Activated T-helper 1 cell treated with anti-CD3 and anti-CD28 coated beads, Interleukin-2, amount 50 U/mL, for 16 hours (primary cell): ENCODE data around the gene TXNRD2.

Experiments
- DNase-seq, 2 donors: peaks; one replicate each; pipeline ENCODE4 v3.0.0-alpha.2; 2020; ENCODE audit warnings: low read depth in 1 of 2, low spot score in 1 of 2

The TXNRD2 gene

DNA sequence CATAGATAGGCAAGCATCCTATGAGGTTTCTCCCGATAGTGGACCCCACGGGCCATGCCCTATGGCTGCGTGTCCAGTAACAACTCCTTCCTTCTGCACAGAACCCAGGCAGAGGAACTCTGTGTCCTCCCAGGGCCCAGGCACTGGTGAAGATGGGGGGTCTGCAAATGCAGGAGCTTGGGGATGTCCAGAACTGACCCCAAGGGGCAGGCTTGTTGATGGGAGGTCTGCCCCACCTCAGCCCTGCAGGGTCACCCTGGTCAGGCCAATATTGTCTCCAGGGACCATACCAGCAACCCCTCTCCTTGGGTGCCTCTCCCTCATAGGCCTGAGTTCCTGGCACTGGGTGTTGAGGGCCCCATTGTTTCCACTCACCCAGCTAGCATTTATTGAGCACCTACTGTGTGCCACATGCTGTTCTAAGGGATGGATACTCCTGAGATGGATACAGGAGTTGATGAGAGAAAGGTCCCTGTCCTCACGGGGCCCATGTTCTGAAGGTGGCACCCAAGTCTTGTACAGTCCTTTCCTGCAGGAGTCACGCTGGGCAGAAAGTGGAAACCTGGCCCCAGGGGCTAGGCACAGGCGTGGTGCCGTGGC is 26.3 kb upstream of the TXNRD2 start:
- no peak for DNase-seq

GRCh38 chr22:19966908-19967750 is 25.5 kb upstream of the TXNRD2 start:
- no peak for DNase-seq

GRCh38 chr22:19965771-19966709 is 24.4 kb upstream of the TXNRD2 start:
- no peak for DNase-seq

DNA sequence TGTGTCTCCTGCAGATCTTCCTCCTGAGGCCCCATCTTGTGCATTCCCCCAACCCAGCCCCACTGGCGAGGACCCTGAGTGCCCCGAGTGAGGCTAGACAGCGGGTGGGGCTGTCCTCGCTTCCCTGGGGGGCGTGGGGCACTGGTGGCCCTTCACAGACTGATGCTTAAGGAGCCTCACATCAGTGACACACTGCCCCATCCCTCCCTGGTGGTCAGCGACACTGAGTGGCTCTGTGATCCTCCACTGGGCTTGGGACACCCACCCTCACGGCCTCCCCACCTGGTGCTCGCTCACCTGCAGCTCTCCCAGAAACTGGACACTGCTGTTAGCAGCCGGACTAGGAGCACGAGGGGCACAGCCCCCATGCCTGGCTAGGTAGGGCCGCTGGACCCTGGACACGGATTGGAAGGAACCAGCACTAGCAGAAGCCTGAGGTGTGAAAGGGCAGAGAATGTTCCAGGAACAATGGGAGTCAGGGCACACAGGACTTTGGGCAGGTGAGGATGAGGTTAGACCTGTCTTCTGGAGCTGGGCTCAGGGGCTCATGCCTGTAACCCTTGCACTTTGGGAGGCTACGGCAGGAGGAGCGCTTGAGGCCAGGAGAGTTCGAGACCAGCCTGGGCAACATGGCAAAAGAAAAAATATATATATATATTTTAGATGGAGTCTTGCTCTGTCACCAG is 23.2 kb upstream of the TXNRD2 start:
- no peak for DNase-seq

- DNase-seq, result no peak
Observed at GRCh38 chr22:19963863-19964642, 22.4 kb upstream of the TXNRD2 start.

DNA sequence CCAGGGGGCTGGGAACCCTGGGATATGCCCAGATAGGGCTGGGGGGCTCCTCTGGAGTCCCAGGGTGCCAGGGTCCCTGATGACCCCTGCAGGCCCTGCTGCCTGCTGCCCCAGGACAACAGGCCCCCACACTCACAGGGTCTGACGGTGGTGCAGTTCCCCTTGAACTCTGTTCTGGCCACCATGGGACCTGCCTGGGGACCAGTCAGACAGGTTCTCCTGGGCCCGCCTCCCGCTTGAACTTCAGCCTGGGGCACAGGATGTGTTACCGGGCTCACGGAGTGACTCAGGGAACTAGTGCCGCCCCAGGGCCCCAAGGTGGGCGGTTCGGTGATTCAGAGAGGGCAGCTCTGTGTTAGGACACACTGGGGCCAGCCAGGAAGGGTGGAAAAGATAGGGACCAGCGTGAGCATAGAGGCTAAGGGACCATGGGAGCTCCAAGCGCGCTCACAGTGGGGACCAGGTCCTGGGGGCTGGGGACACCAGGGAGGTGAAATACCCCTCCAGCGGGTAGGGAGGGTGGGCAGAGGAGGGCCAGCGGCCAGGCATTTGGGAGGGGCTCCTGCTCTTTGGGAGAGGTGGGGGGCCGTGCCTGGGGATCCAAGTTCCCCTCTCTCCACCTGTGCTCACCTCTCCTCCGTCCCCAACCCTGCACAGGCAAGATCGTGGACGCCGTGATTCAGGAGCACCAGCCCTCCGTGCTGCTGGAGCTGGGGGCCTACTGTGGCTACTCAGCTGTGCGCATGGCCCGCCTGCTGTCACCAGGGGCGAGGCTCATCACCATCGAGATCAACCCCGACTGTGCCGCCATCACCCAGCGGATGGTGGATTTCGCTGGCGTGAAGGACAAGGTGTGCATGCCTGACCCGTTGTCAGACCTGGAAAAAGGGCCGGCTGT is 21.5 kb upstream of the TXNRD2 start:
- DNase-seq, result no peak

- peak in 1 of 2 donors; percentile 48 for DNase-seq
Observed at GRCh38 chr22:19962246-19962908, 20.8 kb upstream of the TXNRD2 start.

DNA sequence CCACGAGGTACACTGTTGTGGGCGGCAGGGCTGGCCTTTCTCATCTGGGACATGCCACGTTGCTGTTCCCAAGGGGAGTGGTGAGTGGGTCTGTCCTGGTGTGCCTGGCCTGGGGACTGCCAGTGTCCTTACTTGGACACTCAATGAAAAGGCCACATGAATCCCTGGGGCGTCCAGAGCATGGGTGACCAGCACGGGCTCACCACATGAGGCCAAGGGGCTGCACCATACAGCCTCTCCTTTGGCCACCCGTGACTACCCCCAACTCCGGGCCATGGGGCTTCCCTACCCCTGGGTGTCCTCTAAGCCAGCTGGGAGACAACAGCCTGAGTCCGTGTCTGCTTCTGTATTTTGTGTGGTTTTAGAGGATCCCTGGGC is 20.2 kb upstream of the TXNRD2 start:
- no peak for DNase-seq

DNA sequence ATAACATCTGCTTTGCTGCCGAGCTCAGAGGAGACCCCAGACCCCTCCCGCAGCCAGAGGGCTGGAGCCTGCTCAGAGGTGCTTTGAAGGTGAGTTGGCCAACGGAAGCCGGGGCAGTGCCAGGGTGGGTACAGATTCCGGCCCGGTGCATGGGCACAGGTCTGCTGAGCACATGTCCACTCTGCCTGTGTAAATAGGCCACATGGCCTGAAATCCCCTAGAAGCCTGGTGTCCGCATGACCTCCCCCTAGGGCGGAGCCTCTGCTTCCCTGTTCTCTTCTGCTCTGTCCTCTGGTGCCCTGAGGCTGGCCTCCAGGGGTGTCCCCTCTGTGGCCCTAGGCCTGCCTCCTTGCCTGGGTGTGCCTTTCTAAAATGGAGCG is 19.6 kb upstream of the TXNRD2 start:
- no peak for DNase-seq

- DNase-seq, result no peak
Observed at GRCh38 chr22:19960491-19961200, 19.0 kb upstream of the TXNRD2 start.

DNA sequence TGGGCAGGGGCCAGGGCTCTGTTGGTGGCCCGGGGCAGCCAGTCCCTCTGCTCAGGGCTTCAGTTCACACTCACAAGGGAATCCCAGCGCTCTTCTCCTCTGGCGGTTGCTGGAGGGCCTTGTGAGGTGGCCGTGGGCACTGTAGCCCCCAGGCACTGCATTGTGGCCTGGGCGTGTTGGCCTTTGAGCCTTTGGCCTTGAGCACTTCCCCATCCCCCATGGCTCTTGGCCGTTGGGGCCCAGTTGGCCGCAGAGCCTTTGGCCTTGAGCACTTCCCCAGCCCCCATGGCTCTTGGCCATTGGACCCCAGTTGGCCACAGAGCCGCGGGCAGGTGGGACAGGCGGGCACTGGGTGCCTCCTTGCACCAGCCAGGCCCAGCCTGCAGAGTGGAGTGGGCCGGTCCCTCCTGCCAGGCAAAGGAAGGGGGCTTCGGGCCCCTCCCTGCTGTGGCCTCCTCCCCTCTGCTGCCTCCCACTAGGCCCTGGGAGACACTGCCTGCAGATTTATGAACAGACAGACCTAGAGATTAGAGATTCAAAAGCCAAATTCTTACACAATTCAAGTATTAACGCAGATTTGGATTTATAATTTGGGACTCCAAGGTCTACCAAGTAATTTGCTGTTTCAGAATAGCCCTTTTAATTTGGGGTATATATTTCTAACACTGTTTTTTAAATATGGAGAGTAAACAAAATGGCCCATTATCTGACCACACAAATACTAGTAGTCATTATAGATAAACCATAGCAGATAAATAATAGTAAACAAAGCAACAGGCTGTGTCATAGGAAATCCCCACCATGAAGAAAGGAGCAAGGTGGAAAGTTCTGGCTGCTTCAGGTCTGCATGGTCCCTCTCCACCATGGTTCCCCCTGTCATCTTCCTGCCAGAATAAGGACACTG is 18.2 kb upstream of the TXNRD2 start:
- no peak for DNase-seq

GRCh38 chr22:19959043-19959586 is 17.5 kb upstream of the TXNRD2 start:
- no peak for DNase-seq

GRCh38 chr22:19958083-19959042 is 16.7 kb upstream of the TXNRD2 start:
- DNase-seq, result no peak

- no peak for DNase-seq
Observed at GRCh38 chr22:19957445-19957844, 15.8 kb upstream of the TXNRD2 start.

DNA sequence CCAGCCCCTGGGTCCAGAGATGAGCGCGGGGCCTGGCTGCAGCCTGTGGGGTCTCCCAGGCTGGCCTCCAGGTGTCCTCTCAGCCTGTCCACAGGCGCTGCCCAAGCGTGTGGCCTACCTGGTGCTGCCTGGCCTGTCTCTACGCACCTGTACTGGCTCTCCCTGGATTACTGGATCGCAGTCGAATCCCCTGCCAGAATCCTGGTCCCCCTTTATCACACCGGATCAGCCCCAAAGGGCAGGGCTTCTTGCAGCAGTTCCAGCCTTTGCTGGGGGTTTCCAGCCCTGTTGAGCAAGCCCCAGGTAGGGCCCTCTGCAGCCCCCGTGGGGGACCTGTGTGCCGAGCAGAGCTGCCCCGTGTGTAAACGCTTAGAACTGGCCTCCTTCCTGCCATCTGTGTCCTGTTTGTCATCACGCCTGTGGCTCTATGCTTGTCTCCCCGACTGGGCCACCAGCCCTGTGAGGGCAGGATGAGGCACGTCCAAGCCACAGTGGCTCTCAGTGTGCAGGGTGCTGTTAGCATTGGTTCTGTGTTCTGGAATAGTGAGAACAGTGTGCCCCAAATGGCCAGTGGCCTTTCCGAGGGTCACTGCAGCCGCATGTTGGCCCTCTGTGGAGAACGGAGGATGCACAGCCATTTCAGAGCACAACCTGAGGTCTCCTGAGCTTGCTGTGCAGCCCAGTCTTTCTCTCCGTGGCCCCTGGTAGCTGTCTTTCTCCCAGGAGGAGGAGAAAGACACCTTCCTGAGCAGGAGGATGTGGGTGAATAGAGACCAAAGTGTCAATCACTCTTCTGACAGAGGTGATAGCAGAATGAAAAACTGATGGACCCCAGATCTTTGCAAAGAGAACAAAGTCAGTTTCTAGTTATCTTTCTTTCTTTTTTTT is 13.9 kb upstream of the TXNRD2 start:
- DNase-seq, result no peak
